NCI-H2171 (cell line): ENCODE data around the gene GID4.

Experiments used
- DNase-seq: peaks from one replicate; lab custom pipeline; 2025; lab: John Stamatoyannopoulos, UW

The GID4 gene

DNA sequence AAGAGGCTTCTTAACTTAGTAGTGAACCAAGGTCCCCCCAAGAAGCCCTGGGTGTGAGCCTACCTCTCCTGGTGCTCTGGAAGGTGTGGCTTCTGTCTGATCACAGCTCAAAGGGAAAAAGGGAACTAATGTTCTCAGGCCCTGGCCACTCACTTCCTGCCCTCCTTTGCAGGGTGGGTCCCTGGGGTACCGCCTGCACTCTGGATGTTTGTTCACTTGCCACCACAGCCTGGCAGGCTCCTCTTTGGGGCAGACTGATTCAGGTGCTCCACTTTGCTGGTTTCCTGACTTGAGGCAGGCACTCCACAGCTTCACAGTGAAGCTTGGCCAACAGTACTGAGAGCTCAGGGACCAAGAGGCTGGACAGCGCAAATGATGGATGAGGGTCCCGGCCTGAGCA lies 63.4 kb downstream of the GID4 start:
- no peak for DNase-seq

DNA sequence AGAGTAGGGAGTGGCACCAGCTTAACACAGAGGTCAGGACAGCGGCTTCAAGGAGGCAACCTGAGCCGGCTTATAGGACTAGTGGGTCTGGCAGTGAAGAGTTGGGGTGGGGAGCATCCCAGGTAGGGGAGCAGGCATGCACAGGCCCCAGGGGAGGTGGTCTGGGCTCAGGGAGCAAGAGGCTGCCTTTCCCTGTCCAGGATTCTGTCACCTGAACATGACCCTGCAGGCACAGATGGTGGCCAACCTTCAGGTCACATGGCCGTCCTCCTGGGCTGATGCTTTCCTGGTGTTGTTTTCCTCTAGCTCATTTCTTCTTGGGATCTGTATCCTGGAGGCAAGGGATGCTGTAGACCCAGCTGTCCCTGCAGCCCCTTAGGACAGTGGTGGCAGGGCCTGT lies 65.8 kb downstream of the GID4 start:
- DNase-seq: no peak

DNA sequence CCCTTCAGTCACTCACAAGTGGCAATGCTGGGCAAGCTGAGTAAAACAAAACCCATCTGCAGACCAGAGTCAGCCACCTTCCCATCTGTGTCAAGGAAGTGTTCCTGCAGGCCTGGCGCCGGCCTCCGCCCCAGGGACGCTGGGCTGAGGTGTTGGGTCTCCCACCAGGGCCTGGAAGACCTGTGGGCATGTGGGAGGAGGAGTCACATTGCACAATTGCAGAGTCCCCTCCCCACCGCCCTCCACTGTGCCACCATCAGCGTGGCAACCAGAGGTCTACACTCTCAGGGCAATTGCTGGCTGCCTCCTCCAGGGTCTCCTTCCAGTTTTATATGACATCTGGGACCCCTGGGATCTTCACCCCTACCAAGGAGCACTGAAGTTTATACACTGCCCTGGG lies 66.4 kb downstream of the GID4 start:
- DNase-seq: no peak

DNA sequence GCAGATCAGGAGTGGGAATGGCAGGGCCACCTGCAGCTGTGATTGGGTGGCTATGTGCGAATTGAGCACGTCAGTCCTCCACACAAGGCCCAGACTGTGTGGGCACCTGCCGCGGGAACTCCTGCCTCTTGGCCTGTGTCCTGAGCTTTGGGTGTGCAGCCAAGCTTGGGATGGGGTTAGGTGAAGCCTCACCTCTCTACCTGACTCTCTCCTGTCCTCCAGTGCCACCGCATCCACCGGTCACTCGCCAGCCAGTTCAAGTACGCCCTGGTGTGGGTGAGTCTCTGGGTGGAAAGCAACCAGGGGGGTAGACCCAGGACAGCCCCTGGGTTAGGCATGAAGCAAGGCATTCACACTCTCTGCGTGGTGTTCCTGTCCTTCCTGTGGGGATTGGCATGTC lies 67.0 kb downstream of the GID4 start:
- no peak for DNase-seq

DNA sequence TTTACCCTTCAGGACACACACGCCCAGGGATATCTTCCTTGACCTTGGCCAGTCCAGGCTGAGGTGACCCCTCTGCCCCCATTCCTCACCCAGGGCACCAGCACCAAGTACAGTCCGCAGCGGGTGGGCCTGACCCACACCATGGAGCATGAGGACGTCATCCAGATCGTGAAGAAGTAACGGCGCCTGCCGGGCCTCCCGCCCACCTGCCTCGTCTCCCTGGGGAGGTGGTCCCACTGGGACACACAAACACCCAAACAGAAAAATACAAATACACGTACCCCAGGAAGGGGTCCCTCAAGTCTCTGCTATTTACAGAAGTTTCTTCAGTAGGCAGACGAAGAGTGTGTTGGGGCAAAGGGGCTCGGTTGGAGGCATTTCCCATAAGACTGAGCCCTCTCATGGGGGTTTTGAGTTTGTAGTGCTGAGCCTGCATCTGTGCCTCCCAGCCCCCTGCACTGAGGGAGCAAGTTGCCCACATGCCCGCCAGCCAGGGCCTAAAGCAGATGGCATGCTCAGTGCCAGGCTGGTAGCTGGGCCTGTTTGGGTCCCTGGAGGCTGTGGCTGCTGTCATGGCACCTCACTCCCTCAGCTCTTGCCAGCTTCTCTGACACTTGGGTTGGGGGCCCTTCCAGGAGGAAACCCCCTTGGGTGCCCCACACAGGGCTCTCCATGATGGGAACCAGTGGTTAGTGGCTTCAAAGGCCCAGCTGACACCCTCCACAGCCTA lies 68.0 kb downstream of the GID4 start:
- peak; percentile 41 for DNase-seq

- no peak for DNase-seq
These were observed 68.8 kb downstream of the GID4 start for GRCh38 chr17:18107971-18108370.

GRCh38 chr17:18108401-18109312 lies 69.4 kb downstream of the GID4 start, which contains the start of gene MYO15A:
Gene MYO15A, plus strand, starts transcription at chr17:18108756. Its CDS starts 10,045 bp downstream, at chr17:18118801.
- DNase-seq: no peak

- no peak for DNase-seq
These were observed 70.8 kb downstream of the GID4 start for GRCh38 chr17:18109935-18110485.

DNA sequence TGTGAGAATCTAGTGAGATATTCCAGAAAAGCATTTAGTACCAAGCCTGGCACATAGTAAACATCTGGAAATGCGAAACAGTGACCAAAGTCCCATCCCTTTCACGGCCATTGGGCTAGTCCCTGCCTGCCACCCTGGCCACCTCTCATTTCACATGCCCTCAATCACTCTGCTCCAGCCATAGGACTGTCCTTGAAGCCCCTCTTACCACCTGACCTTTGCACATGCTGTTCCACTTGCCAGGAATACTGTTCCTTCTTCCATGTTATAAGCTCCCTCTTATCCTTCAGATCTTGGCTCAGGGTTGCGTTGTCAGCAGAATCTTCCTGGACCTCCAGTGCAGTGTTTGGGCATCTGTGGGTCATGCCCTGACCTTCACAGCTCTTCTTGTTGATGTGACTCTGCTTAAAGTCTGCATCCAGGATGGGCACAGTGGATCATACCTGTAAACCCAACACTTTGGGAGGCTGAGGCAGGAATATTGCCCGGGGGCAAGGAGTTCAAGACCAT lies 71.5 kb downstream of the GID4 start:
- DNase-seq: no peak

- no peak for DNase-seq
These were observed 72.2 kb downstream of the GID4 start for GRCh38 chr17:18111330-18111971.

DNA sequence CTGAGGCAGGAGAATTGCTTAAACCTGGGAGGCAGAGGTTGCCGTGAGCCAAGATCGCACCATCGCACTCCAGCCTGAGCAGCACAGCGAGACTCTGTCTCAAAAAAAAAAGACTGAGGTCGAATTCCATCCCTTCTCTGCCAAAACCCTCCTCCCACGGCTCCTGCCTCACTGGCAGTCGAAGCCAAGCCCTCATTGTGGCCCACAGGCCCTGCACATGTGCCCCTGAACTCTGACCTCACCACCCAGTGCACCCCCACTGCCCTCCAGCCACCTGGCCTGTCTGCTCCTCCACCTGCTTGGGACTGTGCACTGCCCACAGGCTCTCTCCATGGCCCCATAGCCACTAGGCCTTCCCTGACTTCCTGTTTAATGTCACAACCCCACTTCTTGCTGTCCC lies 76.3 kb downstream of the GID4 start:
- DNase-seq: no peak

- no peak for DNase-seq
These were observed 76.9 kb downstream of the GID4 start for GRCh38 chr17:18116078-18116477.

DNA sequence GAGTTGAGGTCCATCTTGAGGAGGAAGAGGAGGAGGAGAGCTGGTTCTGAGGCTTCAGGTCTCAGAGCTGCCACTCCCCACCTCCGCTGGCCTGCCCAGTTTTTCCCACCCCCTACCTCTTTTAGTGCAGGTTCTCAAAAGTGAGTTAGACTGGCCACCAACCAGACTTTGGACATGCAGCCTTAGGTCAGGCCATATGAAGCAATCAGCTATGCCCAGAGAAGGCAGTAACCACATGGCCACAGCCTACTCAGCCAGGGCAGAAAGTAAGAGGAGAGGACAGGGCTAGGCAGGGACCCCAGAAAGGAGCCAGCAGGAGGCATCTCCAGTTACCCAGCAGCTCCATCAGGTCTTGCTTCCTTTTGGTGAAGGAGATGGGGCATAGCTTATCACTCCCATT lies 78.3 kb downstream of the GID4 start:
- DNase-seq: no peak
